Stimulated activated CD4-positive, alpha-beta T cell treated with anti-CD3 and anti-CD28 coated beads, Interleukin-1b, Interleukin-23, amount 100 ng/mL, for 1 hour (primary cell): ENCODE data around the gene C7orf57.

ENCODE experiments used
- DNase-seq, 2 donors: peaks; one replicate each; pipeline ENCODE4 v3.0.0-alpha.2; 2020; ENCODE audit warnings: low read depth in 2 of 2

C7orf57 gene

GRCh38 chr7:48085433-48085791, 50.1 kb downstream of the C7orf57 start:
- no peak for DNase-seq

GRCh38 chr7:48085942-48086341, 50.6 kb downstream of the C7orf57 start:
- no peak for DNase-seq

GRCh38 chr7:48087349-48087748, 52.0 kb downstream of the C7orf57 start:
- no peak for DNase-seq

- no peak for DNase-seq
Measured at GRCh38 chr7:48088559-48089045, 53.3 kb downstream of the C7orf57 start.

GRCh38 chr7:48089046-48090003, 54.0 kb downstream of the C7orf57 start, which contains the start of gene UPP1:
UPP1 (plus strand) TSS chr7:48089265; CDS start chr7:48094784, 5,519 bp downstream.
- peak; percentile 62 to 83 for DNase-seq

- no peak for DNase-seq
Measured at GRCh38 chr7:48090095-48090805, 54.9 kb downstream of the C7orf57 start.

- DNase-seq: no peak
Measured at GRCh38 chr7:48091506-48092433, 56.4 kb downstream of the C7orf57 start.

- no peak for DNase-seq
Measured at GRCh38 chr7:48094861-48095293, 59.5 kb downstream of the C7orf57 start.

- no peak for DNase-seq
Measured at GRCh38 chr7:48096273-48096672, 60.9 kb downstream of the C7orf57 start.

- DNase-seq: no peak
Measured at GRCh38 chr7:48097521-48098231, 62.3 kb downstream of the C7orf57 start.

GRCh38 chr7:48098846-48099245, 63.5 kb downstream of the C7orf57 start:
- no peak for DNase-seq

- DNase-seq: no peak
Measured at GRCh38 chr7:48099781-48100180, 64.4 kb downstream of the C7orf57 start.

GRCh38 chr7:48101352-48101751, 66.0 kb downstream of the C7orf57 start:
- no peak for DNase-seq

- DNase-seq: no peak
Measured at GRCh38 chr7:48101968-48102367, 66.6 kb downstream of the C7orf57 start.

GRCh38 chr7:48102530-48102929, 67.2 kb downstream of the C7orf57 start:
- DNase-seq: no peak

GRCh38 chr7:48105045-48105444, 69.7 kb downstream of the C7orf57 start:
- DNase-seq: no peak

GRCh38 chr7:48106906-48107659, 71.7 kb downstream of the C7orf57 start:
- no peak for DNase-seq

- no peak for DNase-seq
Measured at GRCh38 chr7:48107926-48108472, 72.7 kb downstream of the C7orf57 start.

- DNase-seq: no peak
Measured at GRCh38 chr7:48108959-48109847, 73.9 kb downstream of the C7orf57 start.
